Measurements from ENCODE around the gene VIM.

The VIM gene

GRCh38 chr10:17236468-17237148, 8.6 kb downstream of the VIM start:
- H3K4me1 ChIP-seq (ENCODE audit: control insufficient read depth, insufficient read depth, low read length) = peaks cover 6% of the 10 kb centered on the region
- H3K27ac ChIP-seq (ENCODE audit: extremely low read depth, low read depth, low read length) = no peak overlapping the region
- no peak overlapping the region for H3K4me3 ChIP-seq (ENCODE audit: low read depth, low read length)
- H3K9me3 ChIP-seq (ENCODE audit: control insufficient read depth, insufficient read depth, low read depth, low read length) = no peaks in the 10 kb centered on the region
- ChIA-PET CTCF (interaction anchor here (0.7 to 1.0 kb wide), 2 partner anchors 228 to 384 kb away, joined by 3 read pairs; no protein-coding TSS in a partner anchor), POLR2A (no interaction called here)
- TF ChIP-seq OSR2 (tag by site-specific recombination; IDR thresholded peaks at IDR 0.05) = peak; percentile 60
- TF ChIP-seq ZNF785 (tag by site-specific recombination; IDR thresholded peaks at IDR 0.05) = no peak
- TF ChIP-seq ZNF169 (tag by site-specific recombination; IDR thresholded peaks at IDR 0.05) = no peak
- TF ChIP-seq ZBTB49 (tag by site-specific recombination; IDR thresholded peaks at IDR 0.05; ENCODE audit: low read depth) = no peak
- peaks cover 53 to 64% of the 10 kb centered on the region in 2 experiments for H3K36me3 ChIP-seq (ENCODE audit: control insufficient read depth in 2 of 2, insufficient read depth in 1 of 2, low read length in 2 of 2)

DNA sequence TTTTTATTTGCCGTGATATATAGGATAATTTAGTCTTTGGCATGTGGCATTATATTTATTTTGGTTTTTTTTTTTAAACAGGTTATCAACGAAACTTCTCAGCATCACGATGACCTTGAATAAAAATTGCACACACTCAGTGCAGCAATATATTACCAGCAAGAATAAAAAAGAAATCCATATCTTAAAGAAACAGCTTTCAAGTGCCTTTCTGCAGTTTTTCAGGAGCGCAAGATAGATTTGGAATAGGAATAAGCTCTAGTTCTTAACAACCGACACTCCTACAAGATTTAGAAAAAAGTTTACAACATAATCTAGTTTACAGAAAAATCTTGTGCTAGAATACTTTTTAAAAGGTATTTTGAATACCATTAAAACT, 9.1 kb downstream of the VIM start:
- Histone ChIP-seq H3K4me1 (ENCODE audit: control insufficient read depth, insufficient read depth, low read length) (peaks cover 1% of the 10 kb centered on the region), H3K36me3 (ENCODE audit: control insufficient read depth in 2 of 2, insufficient read depth in 1 of 2, low read length in 2 of 2) (peaks cover 48 to 59% of the 10 kb centered on the region in 2 experiments), H3K27ac (ENCODE audit: extremely low read depth, low read depth, low read length) (no peak overlapping the region), H3K4me3 (ENCODE audit: low read depth, low read length) (no peak overlapping the region), H3K9me3 (ENCODE audit: control insufficient read depth, insufficient read depth, low read depth, low read length) (no peaks in the 10 kb centered on the region)
- ChIA-PET POLR2A (interaction anchor here (0.7 to 0.9 kb wide), 2 partner anchors 114 to 420 kb away, joined by 3 read pairs; partner anchors contain the start of gene RSU1), CTCF (interaction anchor here (0.8 to 1.4 kb wide), 3 partner anchors 20 to 384 kb away, joined by 3 to 5 read pairs (median 3); no protein-coding TSS in a partner anchor)
- TF ChIP-seq ZNF544 (tag by site-specific recombination; IDR thresholded peaks at IDR 0.05) (no peak), ZNF791 (tag by site-specific recombination; IDR thresholded peaks at IDR 0.05) (no peak), ZNF138 (tag by site-specific recombination; IDR thresholded peaks at IDR 0.05; ENCODE audit: borderline replicate concordance) (no peak), ZEB2 (tag by site-specific recombination; IDR thresholded peaks at IDR 0.05) (no peak), ZNF529 (tag by site-specific recombination; IDR thresholded peaks at IDR 0.05; ENCODE audit: insufficient replicate concordance) (no peak), ZNF747 (tag by site-specific recombination; IDR thresholded peaks at IDR 0.05) (no peak), PRDM1 (tag by site-specific recombination; IDR thresholded peaks at IDR 0.05) (no peak), BCL11A (tag by site-specific recombination; IDR thresholded peaks at IDR 0.05; ENCODE audit: low read depth) (no peak), GFI1B (tag by site-specific recombination; IDR thresholded peaks at IDR 0.05) (no peak), ZNF366 (tag by site-specific recombination; conservative IDR thresholded peaks at IDR 0.05) (no peak), ZBTB6 (tag by site-specific recombination; IDR thresholded peaks at IDR 0.05) (no peak), SETDB1 (IDR thresholded peaks at IDR 0.05; ENCODE audit: insufficient read length, low read length) (no peak)
- TF ChIP-seq, protein P1, sequence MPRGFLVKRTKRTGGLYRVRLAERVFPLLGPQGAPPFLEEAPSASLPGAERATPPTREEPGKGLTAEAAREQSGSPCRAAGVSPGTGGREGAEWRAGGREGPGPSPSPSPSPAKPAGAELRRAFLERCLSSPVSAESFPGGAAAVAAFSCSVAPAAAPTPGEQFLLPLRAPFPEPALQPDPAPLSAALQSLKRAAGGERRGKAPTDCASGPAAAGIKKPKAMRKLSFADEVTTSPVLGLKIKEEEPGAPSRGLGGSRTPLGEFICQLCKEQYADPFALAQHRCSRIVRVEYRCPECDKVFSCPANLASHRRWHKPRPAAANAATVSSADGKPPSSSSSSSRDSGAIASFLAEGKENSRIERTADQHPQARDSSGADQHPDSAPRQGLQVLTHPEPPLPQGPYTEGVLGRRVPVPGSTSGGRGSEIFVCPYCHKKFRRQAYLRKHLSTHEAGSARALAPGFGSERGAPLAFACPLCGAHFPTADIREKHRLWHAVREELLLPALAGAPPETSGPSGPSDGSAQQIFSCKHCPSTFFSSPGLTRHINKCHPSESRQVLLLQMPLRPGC (tag by site-specific recombination; IDR thresholded peaks at IDR 0.05) = no peak

Measured in HEK293 (cell line).